ENCODE measurements around the gene CDH22.

Gene CDH22

GRCh38 chr20:46212876-46213275 is 95.4 kb downstream of the CDH22 start:
- TF ChIP-seq, protein P1, sequence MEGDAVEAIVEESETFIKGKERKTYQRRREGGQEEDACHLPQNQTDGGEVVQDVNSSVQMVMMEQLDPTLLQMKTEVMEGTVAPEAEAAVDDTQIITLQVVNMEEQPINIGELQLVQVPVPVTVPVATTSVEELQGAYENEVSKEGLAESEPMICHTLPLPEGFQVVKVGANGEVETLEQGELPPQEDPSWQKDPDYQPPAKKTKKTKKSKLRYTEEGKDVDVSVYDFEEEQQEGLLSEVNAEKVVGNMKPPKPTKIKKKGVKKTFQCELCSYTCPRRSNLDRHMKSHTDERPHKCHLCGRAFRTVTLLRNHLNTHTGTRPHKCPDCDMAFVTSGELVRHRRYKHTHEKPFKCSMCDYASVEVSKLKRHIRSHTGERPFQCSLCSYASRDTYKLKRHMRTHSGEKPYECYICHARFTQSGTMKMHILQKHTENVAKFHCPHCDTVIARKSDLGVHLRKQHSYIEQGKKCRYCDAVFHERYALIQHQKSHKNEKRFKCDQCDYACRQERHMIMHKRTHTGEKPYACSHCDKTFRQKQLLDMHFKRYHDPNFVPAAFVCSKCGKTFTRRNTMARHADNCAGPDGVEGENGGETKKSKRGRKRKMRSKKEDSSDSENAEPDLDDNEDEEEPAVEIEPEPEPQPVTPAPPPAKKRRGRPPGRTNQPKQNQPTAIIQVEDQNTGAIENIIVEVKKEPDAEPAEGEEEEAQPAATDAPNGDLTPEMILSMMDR (IDR thresholded peaks at IDR 0.05; ENCODE audit: extremely low read depth, insufficient read depth, missing control alignments) = no peak
- in situ Hi-C loops (cut with MboI; ENCODE audit: low pct_unique_long_range_greater_than_20kb, low sequenced_read_pairs, unreplicated experiment) = no loop called here
- no peak for DNase-seq (ENCODE audit: low spot score)

- TF ChIP-seq, protein P1 (IDR thresholded peaks at IDR 0.05; ENCODE audit: extremely low read depth, insufficient read depth, missing control alignments) = no peak
- in situ Hi-C loops (cut with MboI; ENCODE audit: low pct_unique_long_range_greater_than_20kb, low sequenced_read_pairs, unreplicated experiment) = no loop called here
- DNase-seq (ENCODE audit: low spot score) = no peak
These were observed 96.0 kb downstream of the CDH22 start for GRCh38 chr20:46212252-46212651.

GRCh38 chr20:46211331-46211722 is 97.0 kb downstream of the CDH22 start:
- no peak for DNase-seq (ENCODE audit: low spot score)
- in situ Hi-C loops (cut with MboI; ENCODE audit: low pct_unique_long_range_greater_than_20kb, low sequenced_read_pairs, unreplicated experiment) = no loop called here

GRCh38 chr20:46210672-46211330 is 97.5 kb downstream of the CDH22 start:
- no peak for DNase-seq (ENCODE audit: low spot score)
- in situ Hi-C loops (cut with MboI; ENCODE audit: low pct_unique_long_range_greater_than_20kb, low sequenced_read_pairs, unreplicated experiment) = no loop called here
- TF ChIP-seq, protein P1 (IDR thresholded peaks at IDR 0.05; ENCODE audit: extremely low read depth, insufficient read depth, missing control alignments) = no peak

More at GRCh38 chr20:46211331-46211722, 97.0 kb downstream of the CDH22 start:
- TF ChIP-seq, protein P1 (IDR thresholded peaks at IDR 0.05; ENCODE audit: extremely low read depth, insufficient read depth, missing control alignments) = no peak

DNA sequence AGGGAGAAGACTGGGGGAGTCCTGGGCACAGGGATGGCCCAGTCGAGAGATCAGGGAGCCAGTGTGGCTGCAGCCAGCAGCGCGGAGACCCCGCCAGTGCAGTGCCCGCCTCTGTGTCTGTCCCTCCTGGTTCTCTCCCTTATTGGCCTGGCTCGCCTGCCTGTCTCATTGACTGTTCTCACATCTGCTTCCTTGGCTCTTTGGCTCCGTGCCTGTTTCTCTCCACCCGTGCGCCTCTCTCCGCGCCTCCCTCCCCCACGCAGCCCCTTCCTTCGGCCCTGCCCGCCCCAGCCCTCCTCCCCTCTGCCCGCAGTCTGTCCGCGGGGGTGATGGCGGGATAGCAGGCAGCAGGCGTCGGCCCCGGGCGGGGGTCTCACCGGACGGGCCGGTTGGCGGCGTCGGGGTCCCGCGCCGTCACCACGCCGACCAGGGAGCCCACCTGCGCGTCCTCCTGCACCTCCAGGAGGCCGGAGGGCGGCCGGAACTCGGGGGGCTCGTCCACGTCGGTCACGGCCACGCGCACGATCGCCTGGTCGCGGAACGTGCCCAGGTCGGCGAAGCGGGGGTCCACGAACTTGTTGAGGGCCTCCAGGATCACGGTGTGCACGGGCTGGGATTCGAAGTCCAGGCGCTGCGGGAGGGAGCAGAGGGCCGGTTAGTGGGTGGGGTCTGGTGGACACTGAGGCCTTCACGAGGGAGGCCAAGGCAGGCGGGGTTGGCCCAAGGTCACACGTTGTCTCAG is 98.2 kb downstream of the CDH22 start:
- DNase-seq (ENCODE audit: low spot score) = no peak
- in situ Hi-C loops (cut with MboI; ENCODE audit: low pct_unique_long_range_greater_than_20kb, low sequenced_read_pairs, unreplicated experiment) = no loop called here
- TF ChIP-seq, protein P1 (IDR thresholded peaks at IDR 0.05; ENCODE audit: extremely low read depth, insufficient read depth, missing control alignments) = no peak

DNA sequence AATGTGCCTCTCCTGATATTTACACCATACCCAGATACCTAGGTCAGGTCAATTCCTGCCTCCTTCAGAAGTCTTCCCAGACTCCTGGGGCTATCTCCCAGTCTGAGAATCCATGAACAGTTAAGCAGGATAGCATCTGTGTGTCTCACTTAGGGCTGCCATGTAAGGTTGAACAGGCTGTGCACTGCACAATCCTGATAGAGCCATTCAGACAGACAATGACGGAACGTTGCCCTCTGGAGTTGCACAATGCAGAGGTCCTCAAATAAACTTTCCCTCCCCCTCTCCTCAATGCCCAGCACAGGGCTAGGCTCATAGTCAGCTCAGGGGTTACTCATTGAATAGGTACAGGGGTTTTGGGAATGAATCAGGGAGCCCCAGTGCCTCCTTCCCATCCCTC is 100.5 kb downstream of the CDH22 start:
- TF ChIP-seq, protein P1 (IDR thresholded peaks at IDR 0.05; ENCODE audit: extremely low read depth, insufficient read depth, missing control alignments) = no peak
- in situ Hi-C loops (cut with MboI; ENCODE audit: low pct_unique_long_range_greater_than_20kb, low sequenced_read_pairs, unreplicated experiment) = no loop called here
- no peak for DNase-seq (ENCODE audit: low spot score)

All from GM13977 (cell line).